Activated CD8-positive, alpha-beta T cell treated with anti-CD3 and anti-CD28 coated beads for 36 hours (primary cell): ENCODE data around the gene FCN2. TPM values are rescaled to one million over a fixed set of nuclear protein-coding genes. Genes with fewer than 3 reads are reported as not detected.

Source experiments
- ATAC-seq: fragments of 200-7000 bp; cut with Tn5 transposase; one replicate; pipeline ENCODE4 v1.10.0; 2021; ENCODE audit warnings: mild to moderate bottlenecking, moderate library complexity
- CTCF ChIA-PET: fragments of 350-600 bp; sonication (Branson Sonifier 250); formaldehyde crosslinking; loops from one replicate; lab custom pipeline; 2021; ENCODE audit warnings: antibody characterized with exemption; lab: Charles Lee
- POLR2A ChIA-PET: fragments of 350-600 bp; sonication (Branson Sonifier 250); formaldehyde crosslinking; loops from one replicate; lab custom pipeline; 2021; ENCODE audit warnings: antibody characterized with exemption; lab: Charles Lee
- DNase-seq: peaks from one replicate; pipeline ENCODE4 v3.0.0-alpha.2; 2020
- H3K27ac Mint-ChIP-seq: one replicate; pipeline ENCODE4 v1.8.0; 2021; ENCODE audit warnings: mild to moderate bottlenecking, mixed read lengths
- H3K27me3 Mint-ChIP-seq: one replicate; pipeline ENCODE4 v1.8.0; 2021; ENCODE audit warnings: mixed read lengths
- H3K36me3 Mint-ChIP-seq: one replicate; pipeline ENCODE4 v1.8.0; 2021; ENCODE audit warnings: low read depth, mixed read lengths
- H3K4me1 Mint-ChIP-seq: one replicate; pipeline ENCODE4 v1.8.0; 2021; ENCODE audit warnings: low read depth, mixed read lengths
- H3K4me3 Mint-ChIP-seq: one replicate; pipeline ENCODE4 v1.8.0; 2021; ENCODE audit warnings: mild to moderate bottlenecking, moderate library complexity, mixed read lengths
- H3K9me3 Mint-ChIP-seq: one replicate; pipeline ENCODE4 v1.8.0; 2021; ENCODE audit warnings: mixed read lengths
- CTCF ChIP-seq: fragments of 200-600 bp; IDR thresholded peaks from one replicate; pipeline ENCODE4 v1.8.0; 2022; ENCODE audit warnings: antibody characterized with exemption, mild to moderate bottlenecking
- intact Hi-C: fragments of 100-400 bp; cut with micrococcal nuclease; formaldehyde crosslinking; loops from one replicate; pipeline ENCODE4 v1.10.0; 2022
- total RNA-seq, 2 experiments: library from RNA; stranded (reverse); gene quantifications; one replicate each; pipeline ENCODE4 v1.2.3, GENCODE V29; 2021

The FCN2 gene
- total RNA-seq, 2 experiments from 2014 or later: not detected

- Mint-ChIP-seq H3K4me3 (no peak overlapping the region), H3K27ac (no peak overlapping the region), H3K9me3 (no peaks in the 10 kb centered on the region), H3K27me3 (peaks cover 5% of the 10 kb centered on the region), H3K36me3 (no peaks in the 10 kb centered on the region), H3K4me1 (peaks cover 4% of the 10 kb centered on the region)
- TF ChIP-seq CTCF: no peak
- ATAC-seq (no peak), DNase-seq (no peak)
- POLR2A ChIA-PET: no interaction called here
- CTCF ChIA-PET: no interaction called here
- intact Hi-C loops: no loop called here
Measured at GRCh38 chr9:134863306-134863902, 17.2 kb upstream of the FCN2 start.

GRCh38 chr9:134863941-134864820, 16.4 kb upstream of the FCN2 start:
- CTCF ChIA-PET: no interaction called here
- no peak for TF ChIP-seq CTCF
- H3K36me3 Mint-ChIP-seq: no peaks in the 10 kb centered on the region
- ATAC-seq: no peak
- no peak overlapping the region for H3K27ac Mint-ChIP-seq
- H3K4me1 Mint-ChIP-seq: no peaks in the 10 kb centered on the region
- H3K4me3 Mint-ChIP-seq: no peak overlapping the region
- no peaks in the 10 kb centered on the region for H3K9me3 Mint-ChIP-seq
- H3K27me3 Mint-ChIP-seq: peaks cover 3% of the 10 kb centered on the region
- POLR2A ChIA-PET: no interaction called here
- DNase-seq: no peak
- intact Hi-C loops: no loop called here

- no peaks in the 10 kb centered on the region for H3K9me3 Mint-ChIP-seq
- H3K27me3 Mint-ChIP-seq: peaks cover 3% of the 10 kb centered on the region
- CTCF ChIA-PET: no interaction called here
- intact Hi-C loops: no loop called here
- H3K4me1 Mint-ChIP-seq: no peaks in the 10 kb centered on the region
- H3K27ac Mint-ChIP-seq: no peak overlapping the region
- ATAC-seq (no peak), DNase-seq (no peak)
- TF ChIP-seq CTCF: no peak
- H3K36me3 Mint-ChIP-seq: no peaks in the 10 kb centered on the region
- H3K4me3 Mint-ChIP-seq: no peak overlapping the region
- POLR2A ChIA-PET: no interaction called here
Measured at GRCh38 chr9:134864821-134865190, 15.8 kb upstream of the FCN2 start.

GRCh38 chr9:134867917-134868750, 12.5 kb upstream of the FCN2 start:
- Mint-ChIP-seq H3K4me1 (no peaks in the 10 kb centered on the region), H3K27ac (no peak overlapping the region), H3K9me3 (no peaks in the 10 kb centered on the region), H3K4me3 (no peak overlapping the region), H3K36me3 (no peaks in the 10 kb centered on the region), H3K27me3 (no peaks in the 10 kb centered on the region)
- ATAC-seq: no peak
- ChIA-PET POLR2A (no interaction called here), CTCF (no interaction called here)
- intact Hi-C loops: no loop called here
- TF ChIP-seq CTCF: no peak
- no peak for DNase-seq
